SU-DHL-6 (cell line): ENCODE data around the gene CACTIN.

Source experiments
- H2AFZ ChIP-seq: fragments of 200-600 bp; sonication (generic); 2 replicates; pipeline ENCODE4 v1.6.1; 2014; ENCODE audit warnings: low read depth, mild to moderate bottlenecking, moderate library complexity, mixed read lengths, antibody characterized with exemption, low read length; ENCODE audit not compliant: severe bottlenecking
- H3F3A ChIP-seq: fragments of 200-600 bp; shearing (Covaris generic); 2 replicates; pipeline ENCODE4 v1.6.0; 2016; ENCODE audit warnings: antibody characterized with exemption, mild to moderate bottlenecking; ENCODE audit not compliant: insufficient read depth
- H3K27ac ChIP-seq: fragments of 200-600 bp; sonication (generic); 2 replicates; pipeline ENCODE4 v1.5.1; 2016; ENCODE audit warnings: low read depth, mild to moderate bottlenecking, low read length, moderate library complexity, mixed read lengths
- H3K27me3 ChIP-seq: fragments of 200-600 bp; sonication (generic), shearing (Covaris generic); 2 replicates; pipeline ENCODE4 v1.6.0; 2014; ENCODE audit warnings: mild to moderate bottlenecking, low read length
- H3K36me3 ChIP-seq: fragments of 200-600 bp; sonication (generic); 2 replicates; pipeline ENCODE4 v1.6.1; 2014; ENCODE audit warnings: mild to moderate bottlenecking, low read length, mixed read lengths
- H3K4me2 ChIP-seq: fragments of 300-600, 200-600 bp; shearing (Covaris generic), sonication (generic); 2 replicates; pipeline ENCODE4 v1.6.0; 2014; ENCODE audit warnings: low read length, low read depth, mild to moderate bottlenecking; ENCODE audit not compliant: poor library complexity, severe bottlenecking
- H3K4me3 ChIP-seq: fragments of 200-600 bp; sonication (generic); 2 replicates; pipeline ENCODE4 v1.5.1; 2014; ENCODE audit warnings: antibody characterized with exemption, low read length, mild to moderate bottlenecking, mixed read lengths; ENCODE audit not compliant: insufficient read depth, poor library complexity, severe bottlenecking
- H3K79me2 ChIP-seq: fragments of 200-600 bp; sonication (generic); 2 replicates; pipeline ENCODE4 v1.6.1; 2014; ENCODE audit warnings: mild to moderate bottlenecking, low read length, moderate library complexity; ENCODE audit not compliant: insufficient read depth
- H3K9ac ChIP-seq: fragments of 200-600 bp; sonication (generic); 2 replicates; pipeline ENCODE4 v1.7.0; 2014; ENCODE audit warnings: mild to moderate bottlenecking, low read length
- H3K9me2 ChIP-seq: fragments of 200-600 bp; sonication (generic); replicated peaks from 2 replicates; pipeline ENCODE4 v1.6.1; 2014; ENCODE audit warnings: low read length; ENCODE audit not compliant: insufficient read depth
- H3K9me3 ChIP-seq: fragments of 200-600 bp; sonication (generic); 2 replicates; pipeline ENCODE4 v1.6.1; 2014; ENCODE audit warnings: low read length, mixed read lengths; ENCODE audit not compliant: insufficient read depth
- H4K20me1 ChIP-seq: fragments of 200-600 bp; sonication (generic); 2 replicates; pipeline ENCODE4 v1.6.1; 2014; ENCODE audit warnings: low read depth, mild to moderate bottlenecking, antibody characterized with exemption, low read length, moderate library complexity, mixed read lengths
- EZH2phosphoT487 ChIP-seq: fragments of 200-600 bp; sonication (generic), shearing (Covaris generic); conservative IDR thresholded peaks from 2 replicates; pipeline ENCODE4 v1.6.1; 2018; ENCODE audit warnings: mild to moderate bottlenecking, antibody characterized with exemption, low read length, moderate library complexity, mixed read lengths
- TF ChIP-seq, protein P1 (sequence below): fragments of 200-600 bp; sonication (generic); IDR thresholded peaks from one replicate; pipeline ENCODE4 v1.5.1; 2017; ENCODE audit warnings: antibody characterized with exemption, mild to moderate bottlenecking, low read length, moderate library complexity; ENCODE audit not compliant: insufficient read depth, poor library complexity, severe bottlenecking

Gene CACTIN

DNA sequence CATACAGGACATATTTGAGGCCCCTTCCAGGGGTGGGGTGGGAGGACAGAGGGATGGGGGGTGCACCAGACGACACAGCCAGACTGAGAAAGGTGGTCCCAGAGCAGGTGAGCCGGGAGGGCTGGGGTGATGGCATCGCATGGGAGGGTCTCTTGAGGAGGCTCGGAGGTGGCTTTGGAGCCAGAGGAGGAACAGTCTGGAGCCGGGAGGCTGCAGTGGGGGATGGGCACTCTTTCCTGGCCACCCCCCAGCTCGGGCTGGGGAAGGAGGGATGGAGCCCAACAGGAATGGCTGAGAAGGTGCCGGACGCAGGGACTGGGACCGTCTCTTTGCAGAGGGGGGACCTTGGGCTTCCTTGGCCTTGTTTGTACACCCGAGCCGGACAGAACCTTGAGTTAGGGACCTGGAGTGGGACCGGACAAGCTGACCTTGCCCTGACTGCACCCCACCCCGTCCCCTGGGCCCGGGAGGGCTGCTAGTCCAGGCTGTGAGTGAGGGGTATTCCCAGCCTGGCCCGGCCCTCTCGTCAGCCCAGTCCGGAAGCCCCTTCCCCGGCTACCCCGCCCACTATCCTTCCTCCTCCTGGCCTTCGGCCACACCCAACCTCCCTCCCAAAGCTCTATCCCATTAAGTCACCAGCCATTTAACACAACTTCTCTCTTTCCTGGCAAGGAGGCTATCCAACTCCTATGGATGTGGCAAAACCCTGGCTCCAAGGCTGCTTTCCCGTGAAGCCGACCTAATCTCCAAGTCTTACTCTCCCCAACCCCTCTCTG, 19.1 kb downstream of the CACTIN start:
- Histone ChIP-seq H3K27me3 (no peaks in the 10 kb centered on the region), H3F3A (no peaks in the 10 kb centered on the region), H3K4me2 (no peak overlapping the region), H2AFZ (no peak overlapping the region), H3K4me3 (no peak overlapping the region), H3K9ac (no peak overlapping the region), H3K27ac (no peak overlapping the region), H3K9me2 (no peaks in the 10 kb centered on the region), H3K9me3 (no peaks in the 10 kb centered on the region), H3K36me3 (no peaks in the 10 kb centered on the region), H3K79me2 (no peaks in the 10 kb centered on the region), H4K20me1 (no peaks in the 10 kb centered on the region)
- TF ChIP-seq, protein P1, sequence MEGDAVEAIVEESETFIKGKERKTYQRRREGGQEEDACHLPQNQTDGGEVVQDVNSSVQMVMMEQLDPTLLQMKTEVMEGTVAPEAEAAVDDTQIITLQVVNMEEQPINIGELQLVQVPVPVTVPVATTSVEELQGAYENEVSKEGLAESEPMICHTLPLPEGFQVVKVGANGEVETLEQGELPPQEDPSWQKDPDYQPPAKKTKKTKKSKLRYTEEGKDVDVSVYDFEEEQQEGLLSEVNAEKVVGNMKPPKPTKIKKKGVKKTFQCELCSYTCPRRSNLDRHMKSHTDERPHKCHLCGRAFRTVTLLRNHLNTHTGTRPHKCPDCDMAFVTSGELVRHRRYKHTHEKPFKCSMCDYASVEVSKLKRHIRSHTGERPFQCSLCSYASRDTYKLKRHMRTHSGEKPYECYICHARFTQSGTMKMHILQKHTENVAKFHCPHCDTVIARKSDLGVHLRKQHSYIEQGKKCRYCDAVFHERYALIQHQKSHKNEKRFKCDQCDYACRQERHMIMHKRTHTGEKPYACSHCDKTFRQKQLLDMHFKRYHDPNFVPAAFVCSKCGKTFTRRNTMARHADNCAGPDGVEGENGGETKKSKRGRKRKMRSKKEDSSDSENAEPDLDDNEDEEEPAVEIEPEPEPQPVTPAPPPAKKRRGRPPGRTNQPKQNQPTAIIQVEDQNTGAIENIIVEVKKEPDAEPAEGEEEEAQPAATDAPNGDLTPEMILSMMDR: no peak
- TF ChIP-seq EZH2phosphoT487: no peak

DNA sequence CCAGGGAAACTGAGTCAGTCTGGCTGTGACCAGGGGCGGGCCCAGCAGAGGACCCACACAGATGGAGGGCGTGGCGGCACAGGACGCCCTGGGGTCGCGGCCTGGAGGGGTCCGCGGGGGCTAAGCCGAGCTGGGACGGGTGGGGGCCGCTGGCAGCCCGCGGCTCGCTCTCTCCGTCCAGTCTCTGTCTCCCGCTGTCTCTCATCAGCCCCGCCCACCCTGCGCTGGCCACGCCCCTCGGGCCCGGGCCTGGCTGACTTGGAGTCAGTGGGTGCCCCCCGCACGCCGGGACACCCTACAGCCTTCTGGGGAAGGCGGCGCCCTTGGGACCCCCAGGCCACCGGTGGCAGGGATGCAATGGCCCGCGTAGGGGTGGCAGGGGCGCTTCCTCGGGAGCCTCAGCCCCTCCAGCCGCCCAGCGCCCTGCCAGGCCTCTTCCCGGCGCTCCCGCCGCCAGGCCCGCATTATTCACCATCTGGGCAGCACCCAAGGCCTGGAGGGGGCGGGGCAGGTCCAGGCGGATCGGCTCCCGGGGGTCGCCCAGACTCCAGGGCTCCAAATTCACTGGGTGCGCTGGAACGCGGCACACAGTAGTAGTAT, 19.8 kb downstream of the CACTIN start, which contains the start of gene TBXA2R:
Gene TBXA2R, minus strand, starts transcription at position 186 of the 600 bp plus-strand sequence. CDS start 6,241 bp downstream, outside the sequence.
- Histone ChIP-seq H3K79me2 (no peaks in the 10 kb centered on the region), H3K9me2 (no peaks in the 10 kb centered on the region), H3K27me3 (no peaks in the 10 kb centered on the region), H3K36me3 (no peaks in the 10 kb centered on the region), H4K20me1 (no peaks in the 10 kb centered on the region), H3K27ac (no peak within 1 kb of the TSS), H3K9me3 (no peaks in the 10 kb centered on the region), H2AFZ (no peak within 1 kb of the TSS), H3K9ac (no peak within 1 kb of the TSS), H3F3A (no peaks in the 10 kb centered on the region), H3K4me2 (no peak within 1 kb of the TSS), H3K4me3 (no peak within 1 kb of the TSS)
- TF ChIP-seq, protein P1: no peak
- no peak for TF ChIP-seq EZH2phosphoT487

DNA sequence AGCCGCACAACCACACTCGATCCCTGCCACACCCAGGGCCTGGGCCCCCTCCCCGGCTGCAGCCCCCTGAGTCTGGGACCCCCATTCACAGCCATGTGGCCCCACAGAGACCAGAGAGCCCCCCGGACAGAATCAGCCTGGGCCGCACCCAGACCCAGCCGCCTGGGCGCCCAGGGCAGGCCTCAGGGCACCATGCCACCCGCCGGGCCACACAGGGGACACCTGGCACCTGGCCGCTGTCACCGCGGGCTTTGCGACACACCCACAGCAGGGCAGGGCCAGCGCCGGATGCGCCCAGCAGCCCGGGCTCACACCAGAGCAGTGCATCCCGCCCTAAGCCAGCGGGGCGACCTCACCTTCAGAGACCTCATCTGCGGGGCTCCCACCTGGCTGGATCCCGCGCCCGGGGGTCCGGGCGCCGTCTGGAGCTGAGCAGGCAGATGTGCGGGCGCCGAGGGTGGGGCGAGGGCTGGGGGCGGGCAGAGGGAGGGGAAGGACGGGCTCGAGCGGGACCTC, 20.4 kb downstream of the CACTIN start:
- Histone ChIP-seq H3K36me3 (no peaks in the 10 kb centered on the region), H3F3A (no peaks in the 10 kb centered on the region), H4K20me1 (no peaks in the 10 kb centered on the region), H3K4me2 (no peak overlapping the region), H3K4me3 (no peak overlapping the region), H3K9ac (no peak overlapping the region), H3K9me3 (no peaks in the 10 kb centered on the region), H3K79me2 (no peaks in the 10 kb centered on the region), H3K9me2 (no peaks in the 10 kb centered on the region), H3K27me3 (no peaks in the 10 kb centered on the region), H3K27ac (no peak overlapping the region), H2AFZ (no peak overlapping the region)
- TF ChIP-seq EZH2phosphoT487: no peak
- TF ChIP-seq, protein P1: no peak
